Gastroesophageal sphincter (tissue), 4 donors: ENCODE data around the gene COMMD10. TPM values are rescaled to one million over a fixed set of nuclear protein-coding genes. Genes with fewer than 3 reads are reported as not detected.

Experiments
- ATAC-seq: fragments of 150-250 bp; one replicate; pipeline ENCODE4 v1.9.1; 2016; ENCODE audit warnings: mild to moderate bottlenecking, moderate library complexity
- H3K27ac ChIP-seq, 4 donors: fragments of 200-600 bp; sonication (generic) in 3 of 4; 1 replicate in 3 of 4; 2 replicates in 1 of 4; pipeline ENCODE4 v1.5.1; 2016 to 2019
- H3K27me3 ChIP-seq: fragments of 200-600 bp; sonication (generic); one replicate; pipeline ENCODE4 v1.5.1; 2019
- H3K36me3 ChIP-seq, 2 donors: fragments of 200-600 bp; sonication (generic); one replicate each; pipeline ENCODE4 v1.5.1; 2019; ENCODE audit warnings: control low read depth in 1 of 2
- H3K4me1 ChIP-seq, 3 donors: fragments of 200-600 bp; sonication (generic); 1 replicate in 2 of 3; 2 replicates in 1 of 3; pipeline ENCODE4 v1.5.1; 2016 to 2019; ENCODE audit warnings: control low read depth in 2 of 3
- H3K4me3 ChIP-seq, 2 donors: fragments of 200-600 bp; sonication (generic); one replicate each; pipeline ENCODE4 v1.5.1; 2019; ENCODE audit warnings: mild to moderate bottlenecking in 1 of 2, moderate library complexity in 1 of 2
- H3K9me3 ChIP-seq, 3 donors: fragments of 200-600 bp; sonication (generic); one replicate each; pipeline ENCODE4 v1.5.1; 2017 to 2019; ENCODE audit warnings: control low read depth in 2 of 3
- CTCF ChIP-seq, 4 experiments: fragments of 200-600 bp in 2 of 4; fragments of 450-650 bp in 2 of 4; sonication (generic) in 1 of 4; IDR thresholded peaks; one replicate each; pipeline ENCODE4 v1.5.1; 2017 to 2019; ENCODE audit warnings: antibody characterized with exemption in 4 of 4, mild to moderate bottlenecking in 2 of 4, moderate library complexity in 2 of 4
- EP300 ChIP-seq: sonication (generic); formaldehyde crosslinking; IDR thresholded peaks from one replicate; pipeline ENCODE4 v1.6.1; 2017; ENCODE audit warnings: antibody characterized with exemption, mild to moderate bottlenecking
- POLR2A ChIP-seq, 2 donors: fragments of 450-650 bp; IDR thresholded peaks; one replicate each; pipeline ENCODE4 v1.6.1; 2017; ENCODE audit warnings: antibody characterized with exemption in 2 of 2, mild to moderate bottlenecking in 2 of 2, moderate library complexity in 1 of 2
- POLR2AphosphoS5 ChIP-seq: sonication (generic); formaldehyde crosslinking; IDR thresholded peaks from one replicate; pipeline ENCODE4 v1.6.1; 2017; ENCODE audit warnings: antibody characterized with exemption
- WGBS, 2 donors: methylation state at CpG; one replicate each; pipeline ENCODE4 v1.1.5; 2018; ENCODE audit warnings: low coverage in 1 of 2; 5-methylcytosine and 5-hydroxymethylcytosine counted together
- total RNA-seq, 4 donors: library from RNA; depleted of rRNA; stranded (reverse); fragments of >200 nt; gene quantifications; one replicate each; pipeline ENCODE4 v1.1.0, GENCODE V29; 2016

Gene COMMD10
- total RNA-seq, 4 donors from 2014 or later, result 26.4 to 48.3 (median 29.6) TPM

GRCh38 chr5:116130471-116130870 is 45.6 kb downstream of the COMMD10 start:
- Histone ChIP-seq H3K27me3 (no peaks in the 10 kb centered on the region), H3K36me3 (no peaks in the 10 kb centered on the region), H3K4me3 (no peak overlapping the region), H3K4me1 (no peaks in the 10 kb centered on the region), H3K9me3 (no peaks in the 10 kb centered on the region), H3K27ac (no peak overlapping the region)
- ATAC-seq, result no peak
- TF ChIP-seq EP300, result no peak
- TF ChIP-seq POLR2AphosphoS5, result no peak
- no peak for TF ChIP-seq CTCF (IDR thresholded peaks at IDR 0.05)
- no peak for TF ChIP-seq POLR2A (IDR thresholded peaks at IDR 0.05)
- WGBS, 2 donors, result 31 to 63% methylated on average over 2 of the region's 2 CpGs

- Histone ChIP-seq H3K4me3 (no peak overlapping the region), H3K9me3 (no peaks in the 10 kb centered on the region), H3K27ac (no peak overlapping the region), H3K4me1 (no peaks in the 10 kb centered on the region), H3K36me3 (no peaks in the 10 kb centered on the region), H3K27me3 (no peaks in the 10 kb centered on the region)
- TF ChIP-seq POLR2A (IDR thresholded peaks at IDR 0.05) (no peak), POLR2AphosphoS5 (no peak), CTCF (IDR thresholded peaks at IDR 0.05) (no peak), EP300 (no peak)
- no peak for ATAC-seq
- WGBS, 2 donors, result 77 to 100% methylated on average over 2 of the region's 2 CpGs
Observed at GRCh38 chr5:116130976-116131375, 46.2 kb downstream of the COMMD10 start.

DNA sequence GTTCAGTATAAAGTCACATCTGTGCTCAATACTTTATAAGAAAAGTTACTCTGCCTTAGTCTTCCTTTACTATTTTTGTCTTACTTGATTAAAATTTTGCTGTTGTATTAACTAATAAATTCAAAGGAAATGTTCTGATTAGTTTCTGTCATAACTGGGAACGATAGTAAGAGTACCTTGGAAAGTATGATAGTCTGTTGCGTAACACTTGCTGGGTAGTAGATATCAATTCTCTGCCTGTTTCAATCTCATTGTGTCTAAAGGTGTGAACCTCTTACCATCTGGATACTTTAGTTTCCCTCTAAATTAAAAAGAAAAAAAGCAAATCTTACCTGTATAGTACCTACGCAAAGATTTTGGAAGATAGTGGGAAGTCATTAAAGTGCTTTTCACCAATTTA is 48.5 kb downstream of the COMMD10 start:
- Histone ChIP-seq H3K4me1 (peaks cover 0 to 4% (median 0%) of the 10 kb centered on the region in 3 donors), H3K4me3 (no peak overlapping the region), H3K27ac (no peak overlapping the region), H3K36me3 (no peaks in the 10 kb centered on the region), H3K27me3 (no peaks in the 10 kb centered on the region), H3K9me3 (no peaks in the 10 kb centered on the region)
- no peak for ATAC-seq
- 90 to 91% methylated on average over 3 of the region's 3 CpGs for WGBS, 2 donors
- no peak for TF ChIP-seq POLR2AphosphoS5

DNA sequence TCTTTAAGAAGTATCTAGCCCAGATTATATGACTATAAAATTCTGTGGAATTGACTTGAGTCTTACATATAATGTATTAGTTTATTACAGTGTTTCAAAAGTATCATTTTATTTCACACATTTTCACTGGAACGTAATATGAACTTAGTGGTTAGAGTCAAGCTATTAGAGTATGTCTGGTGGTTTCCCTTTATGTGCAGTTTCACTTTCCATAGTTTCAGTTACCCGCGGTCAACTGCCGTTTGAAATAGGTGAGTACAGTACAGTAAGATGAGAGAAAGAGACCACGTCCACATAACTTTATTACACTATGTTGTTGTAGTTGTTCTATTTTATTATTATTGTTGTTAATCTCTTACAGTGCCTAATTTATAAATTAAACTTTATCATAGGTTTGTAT is 50.5 kb downstream of the COMMD10 start:
- Histone ChIP-seq H3K27me3 (no peaks in the 10 kb centered on the region), H3K27ac (no peak overlapping the region), H3K9me3 (no peaks in the 10 kb centered on the region), H3K4me1 (peaks cover 0 to 5% (median 0%) of the 10 kb centered on the region in 3 donors), H3K36me3 (no peaks in the 10 kb centered on the region), H3K4me3 (no peak overlapping the region)
- no peak for ATAC-seq
- no peak for TF ChIP-seq POLR2AphosphoS5
- TF ChIP-seq POLR2A (IDR thresholded peaks at IDR 0.05), result no peak
- no peak for TF ChIP-seq CTCF (IDR thresholded peaks at IDR 0.05)
- TF ChIP-seq EP300, result no peak
- 71 to 75% methylated on average over 5 of the region's 5 CpGs for WGBS, 2 donors

- Histone ChIP-seq H3K27ac (no peak overlapping the region), H3K4me3 (no peak overlapping the region), H3K9me3 (no peaks in the 10 kb centered on the region), H3K27me3 (no peaks in the 10 kb centered on the region), H3K36me3 (no peaks in the 10 kb centered on the region), H3K4me1 (peaks cover 0 to 5% (median 0%) of the 10 kb centered on the region in 3 donors)
- ATAC-seq, result no peak
- WGBS, 2 donors, result 7 to 17% methylated on average over 4 of the region's 4 CpGs
- TF ChIP-seq CTCF (IDR thresholded peaks at IDR 0.05) (peak; percentile 70 to 82 (median 76)), EP300 (no peak), POLR2A (IDR thresholded peaks at IDR 0.05) (no peak), POLR2AphosphoS5 (no peak)
Observed at GRCh38 chr5:116137544-116138378, 52.9 kb downstream of the COMMD10 start.
